Natural killer cell (primary cell): ENCODE results near the gene CORO2B. TPM values are rescaled to one million over a fixed set of nuclear protein-coding genes. Genes with fewer than 3 reads are reported as not detected.

ENCODE experiments used
- ATAC-seq, 3 donors: fragments of 150-1000 bp in 2 of 3; fragments of 200-7000 bp in 1 of 3; cut with Tn5 transposase; 1 replicate in 1 of 3; 2 replicates in 2 of 3; pipeline ENCODE4 v1.10.0; 2021; ENCODE audit warnings: mild to moderate bottlenecking in 2 of 3, moderate library complexity in 2 of 3
- DNase-seq, 2 donors: peaks; one replicate each; pipeline versions ENCODE4 v3.0.0 to v3.0.0-alpha.2; 2013 to 2021; ENCODE audit warnings: mixed read lengths in 1 of 2
- H3K27ac ChIP-seq: one replicate; pipeline ENCODE4 v1.5.1; 2013; ENCODE audit warnings: mild to moderate bottlenecking, low read length
- H3K27me3 ChIP-seq: one replicate; pipeline ENCODE4 v1.6.1; 2013; ENCODE audit warnings: low read length; ENCODE audit not compliant: control insufficient read depth, insufficient read depth
- H3K36me3 ChIP-seq: one replicate; pipeline ENCODE4 v1.6.1; 2013; ENCODE audit warnings: low read length; ENCODE audit not compliant: control insufficient read depth, insufficient read depth
- H3K4me1 ChIP-seq: one replicate; pipeline ENCODE4 v1.6.1; 2013; ENCODE audit warnings: low read length; ENCODE audit not compliant: control insufficient read depth, insufficient read depth
- H3K4me3 ChIP-seq: one replicate; pipeline ENCODE4 v1.5.1; 2013; ENCODE audit warnings: low read length
- H3K9me3 ChIP-seq: one replicate; pipeline ENCODE4 v1.6.1; 2013; ENCODE audit warnings: low read length; ENCODE audit not compliant: control insufficient read depth, insufficient read depth
- H3K27ac Mint-ChIP-seq, 2 donors: one replicate each; pipeline ENCODE4 v1.8.0; 2022; ENCODE audit warnings: mild to moderate bottlenecking in 2 of 2, mixed read lengths in 2 of 2, moderate library complexity in 1 of 2
- H3K27me3 Mint-ChIP-seq, 2 donors: one replicate each; pipeline ENCODE4 v1.8.0; 2022; ENCODE audit warnings: low read depth in 2 of 2, mixed read lengths in 2 of 2
- H3K36me3 Mint-ChIP-seq: one replicate; pipeline ENCODE4 v1.8.0; 2022; ENCODE audit warnings: mixed read lengths
- H3K4me1 Mint-ChIP-seq, 2 donors: one replicate each; pipeline ENCODE4 v1.8.0; 2022; ENCODE audit warnings: mixed read lengths in 2 of 2
- H3K4me3 Mint-ChIP-seq: one replicate; pipeline ENCODE4 v1.8.0; 2022; ENCODE audit warnings: mild to moderate bottlenecking, moderate library complexity, mixed read lengths
- H3K9me3 Mint-ChIP-seq, 2 donors: one replicate each; pipeline ENCODE4 v1.8.0; 2022; ENCODE audit warnings: mixed read lengths in 2 of 2
- WGBS: methylation state at CpG from one replicate; pipeline ENCODE4 v1.1.7; 2013; ENCODE audit warnings: missing lambda C conversion rate; ENCODE audit not compliant: insufficient coverage; 5-methylcytosine and 5-hydroxymethylcytosine counted together
- intact Hi-C: fragments of 100-400 bp; cut with micrococcal nuclease; formaldehyde crosslinking; loops from one replicate; pipeline ENCODE4 v1.14.2; 2022
- total RNA-seq, 4 donors: library from RNA; stranded (reverse); fragments of 120-200 nt in 1 of 4; gene quantifications; one replicate each; pipeline versions ENCODE4 v1.2.3 to v1.2.4, GENCODE V29; 2013 to 2022
- TF ChIP-seq, protein P1 (sequence below): fragments of 200-600 bp; IDR thresholded peaks from one replicate; pipeline ENCODE4 v1.8.0; 2022; ENCODE audit warnings: antibody characterized with exemption

CORO2B gene
- total RNA-seq, 3 donors from 2014 or later (not counting 1 experiment from before 2014, with no cell fraction given), result 0.13 TPM; not detected in 2

DNA sequence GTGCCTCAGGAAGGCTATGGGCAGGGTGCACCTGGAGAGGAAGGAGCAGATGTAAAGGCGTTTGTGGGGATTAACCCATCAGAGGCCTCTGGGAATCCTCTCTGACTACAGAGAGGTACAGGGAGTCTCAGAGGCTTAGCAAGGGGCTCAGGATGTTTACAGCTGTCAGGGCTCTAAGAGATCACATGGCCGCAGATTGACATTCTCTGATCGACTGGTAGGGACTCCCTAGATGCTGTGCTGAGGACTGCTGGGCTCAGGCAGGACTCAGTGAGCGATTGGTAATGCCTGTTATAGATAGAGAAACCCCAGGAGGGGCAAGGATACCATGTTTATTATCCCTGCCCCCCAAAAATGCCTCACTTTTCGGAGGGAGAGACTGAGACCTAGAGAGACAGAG is 103.5 kb downstream of the CORO2B start:
- H3K27ac ChIP-seq, result no peak overlapping the region
- ATAC-seq, result no peak
- Mint-ChIP-seq H3K9me3 (no peaks in the 10 kb centered on the region), H3K4me3 (no peak overlapping the region), H3K4me1 (no peaks in the 10 kb centered on the region), H3K36me3 (no peaks in the 10 kb centered on the region), H3K27me3 (no peaks in the 10 kb centered on the region), H3K27ac (no peak overlapping the region)
- H3K4me1 ChIP-seq, result no peaks in the 10 kb centered on the region
- H3K36me3 ChIP-seq, result no peaks in the 10 kb centered on the region
- 55% methylated on average over 5 of the region's 5 CpGs for WGBS
- TF ChIP-seq, protein P1, sequence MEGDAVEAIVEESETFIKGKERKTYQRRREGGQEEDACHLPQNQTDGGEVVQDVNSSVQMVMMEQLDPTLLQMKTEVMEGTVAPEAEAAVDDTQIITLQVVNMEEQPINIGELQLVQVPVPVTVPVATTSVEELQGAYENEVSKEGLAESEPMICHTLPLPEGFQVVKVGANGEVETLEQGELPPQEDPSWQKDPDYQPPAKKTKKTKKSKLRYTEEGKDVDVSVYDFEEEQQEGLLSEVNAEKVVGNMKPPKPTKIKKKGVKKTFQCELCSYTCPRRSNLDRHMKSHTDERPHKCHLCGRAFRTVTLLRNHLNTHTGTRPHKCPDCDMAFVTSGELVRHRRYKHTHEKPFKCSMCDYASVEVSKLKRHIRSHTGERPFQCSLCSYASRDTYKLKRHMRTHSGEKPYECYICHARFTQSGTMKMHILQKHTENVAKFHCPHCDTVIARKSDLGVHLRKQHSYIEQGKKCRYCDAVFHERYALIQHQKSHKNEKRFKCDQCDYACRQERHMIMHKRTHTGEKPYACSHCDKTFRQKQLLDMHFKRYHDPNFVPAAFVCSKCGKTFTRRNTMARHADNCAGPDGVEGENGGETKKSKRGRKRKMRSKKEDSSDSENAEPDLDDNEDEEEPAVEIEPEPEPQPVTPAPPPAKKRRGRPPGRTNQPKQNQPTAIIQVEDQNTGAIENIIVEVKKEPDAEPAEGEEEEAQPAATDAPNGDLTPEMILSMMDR, result no peak
- no peaks in the 10 kb centered on the region for H3K27me3 ChIP-seq
- H3K9me3 ChIP-seq, result no peaks in the 10 kb centered on the region
- DNase-seq, result no peak
- intact Hi-C loops, result no loop called here
- no peak overlapping the region for H3K4me3 ChIP-seq

DNA sequence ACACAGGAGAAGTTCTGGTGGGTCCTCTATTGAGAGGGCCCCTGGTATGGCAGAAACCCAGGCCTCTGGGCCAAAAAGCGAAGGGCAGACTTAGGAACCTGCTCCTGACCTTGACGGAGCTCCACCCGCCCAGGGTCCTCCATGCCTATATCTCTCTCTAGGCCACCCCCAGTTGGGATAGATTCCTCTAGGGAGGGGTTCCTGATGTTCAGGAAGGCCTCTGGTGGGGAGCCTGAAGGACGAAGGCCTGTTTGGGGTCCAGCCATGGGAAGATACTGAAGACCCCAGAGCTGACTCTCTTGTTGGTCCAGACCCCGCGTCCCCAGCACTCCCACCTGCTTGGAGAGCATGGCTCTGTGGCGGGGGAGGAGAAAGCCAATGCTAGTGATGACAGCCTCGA is 104.2 kb downstream of the CORO2B start:
- WGBS, result 86% methylated on average over 6 of the region's 8 CpGs
- Mint-ChIP-seq H3K27me3 (no peaks in the 10 kb centered on the region), H3K36me3 (no peaks in the 10 kb centered on the region), H3K4me1 (no peaks in the 10 kb centered on the region), H3K9me3 (no peaks in the 10 kb centered on the region), H3K27ac (no peak overlapping the region), H3K4me3 (no peak overlapping the region)
- Histone ChIP-seq H3K36me3 (no peaks in the 10 kb centered on the region), H3K27ac (no peak overlapping the region), H3K4me1 (no peaks in the 10 kb centered on the region), H3K27me3 (no peaks in the 10 kb centered on the region), H3K9me3 (no peaks in the 10 kb centered on the region), H3K4me3 (no peak overlapping the region)
- TF ChIP-seq, protein P1, result no peak
- intact Hi-C loops, result no loop called here
- DNase-seq (no peak), ATAC-seq (no peak)

DNA sequence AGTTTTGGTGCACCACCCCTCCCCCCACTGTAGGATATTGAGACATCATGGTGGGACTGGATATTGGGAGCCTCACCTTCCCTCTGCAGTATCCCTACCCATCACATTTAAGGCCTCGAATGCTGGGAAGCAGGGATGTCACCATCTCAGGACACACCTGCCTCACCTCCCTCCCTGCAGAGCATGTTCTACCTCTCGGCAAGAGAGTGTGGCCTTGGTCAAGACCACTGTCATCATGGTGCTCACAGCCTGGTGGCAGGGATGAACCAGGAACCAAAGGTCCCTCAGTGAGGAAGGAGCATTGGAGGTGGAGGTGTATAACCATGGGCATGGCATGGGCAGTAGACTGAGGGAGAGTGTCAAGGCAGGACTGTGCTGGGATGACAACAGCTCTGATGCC is 104.8 kb downstream of the CORO2B start:
- DNase-seq, result no peak
- Mint-ChIP-seq H3K36me3 (no peaks in the 10 kb centered on the region), H3K27me3 (no peaks in the 10 kb centered on the region), H3K4me3 (no peak overlapping the region), H3K9me3 (no peaks in the 10 kb centered on the region), H3K4me1 (no peaks in the 10 kb centered on the region), H3K27ac (no peak overlapping the region)
- Histone ChIP-seq H3K4me3 (no peak overlapping the region), H3K27ac (no peak overlapping the region), H3K4me1 (no peaks in the 10 kb centered on the region), H3K36me3 (no peaks in the 10 kb centered on the region), H3K27me3 (no peaks in the 10 kb centered on the region), H3K9me3 (no peaks in the 10 kb centered on the region)
- ATAC-seq, result no peak
- WGBS, result 89% methylated on average over 2 of the region's 2 CpGs
- intact Hi-C loops, result no loop called here
- TF ChIP-seq, protein P1, result no peak

DNA sequence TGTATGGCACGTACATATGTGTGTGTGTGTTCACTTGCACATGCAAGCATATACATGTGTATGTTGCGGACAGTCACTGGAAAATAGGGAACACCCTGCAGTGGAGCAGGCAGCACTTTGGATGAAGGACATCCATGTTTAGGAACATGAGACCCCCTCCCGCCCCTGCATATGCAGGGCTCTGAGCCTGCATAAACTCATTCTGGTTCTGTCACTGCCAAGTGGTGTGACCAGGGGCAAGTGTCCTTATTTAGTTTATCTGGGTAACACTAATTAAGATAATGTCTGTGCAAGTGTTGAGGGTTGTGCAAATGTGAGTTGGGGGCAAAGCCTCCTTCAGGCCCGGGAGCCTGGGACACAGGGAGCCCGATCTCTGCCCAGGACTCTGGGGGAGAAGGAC is 105.7 kb downstream of the CORO2B start:
- TF ChIP-seq, protein P1, result no peak
- 89% methylated on average over 5 of the region's 5 CpGs for WGBS
- Mint-ChIP-seq H3K4me3 (no peak overlapping the region), H3K36me3 (no peaks in the 10 kb centered on the region), H3K27ac (no peak overlapping the region), H3K4me1 (no peaks in the 10 kb centered on the region), H3K27me3 (no peaks in the 10 kb centered on the region), H3K9me3 (no peaks in the 10 kb centered on the region)
- intact Hi-C loops, result no loop called here
- H3K9me3 ChIP-seq, result no peaks in the 10 kb centered on the region
- H3K27me3 ChIP-seq, result peaks cover 3% of the 10 kb centered on the region
- no peak overlapping the region for H3K27ac ChIP-seq
- H3K36me3 ChIP-seq, result no peaks in the 10 kb centered on the region
- H3K4me1 ChIP-seq, result no peaks in the 10 kb centered on the region
- ATAC-seq (no peak), DNase-seq (no peak)
- H3K4me3 ChIP-seq, result no peak overlapping the region
